Fibroblast of mammary gland (primary cell): ENCODE data around the gene SSPN.

Source experiments
- DNase-seq: peaks from one replicate; pipeline ENCODE4 v3.0.0-alpha.2; 2010; ENCODE audit warnings: low read depth
- H3K4me3 ChIP-seq: 2 replicates; pipeline ENCODE4 v1.5.1; 2011; ENCODE audit warnings: low read depth, mild to moderate bottlenecking, low read length, moderate library complexity; ENCODE audit not compliant: control insufficient read depth
- TF ChIP-seq, protein P1 (sequence below): conservative IDR thresholded peaks from 2 replicates; pipeline ENCODE4 v1.5.1; 2011; ENCODE audit warnings: low read depth, low read length, inconsistent platforms; ENCODE audit not compliant: control insufficient read depth, insufficient read depth

Gene SSPN

DNA sequence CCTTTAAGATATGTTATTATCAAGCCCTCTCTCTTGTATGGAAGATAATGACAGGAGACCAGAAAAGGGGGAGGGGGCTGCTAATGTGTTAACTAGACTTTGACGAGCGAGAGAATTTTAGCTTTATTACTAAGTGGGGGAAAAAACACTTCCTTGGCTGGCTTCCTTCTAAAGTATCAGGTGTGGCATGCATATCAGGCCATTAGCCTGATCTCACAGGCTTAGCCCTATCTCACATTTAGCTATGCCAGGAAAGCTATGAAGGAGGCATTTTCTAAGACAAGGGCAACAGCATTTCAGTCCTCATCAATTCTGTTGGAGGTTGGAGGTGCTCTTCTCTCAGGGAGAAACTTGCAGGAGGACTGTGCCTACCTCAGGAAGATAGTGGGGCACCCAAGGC is 9.9 kb downstream of the SSPN start:
- TF ChIP-seq, protein P1, sequence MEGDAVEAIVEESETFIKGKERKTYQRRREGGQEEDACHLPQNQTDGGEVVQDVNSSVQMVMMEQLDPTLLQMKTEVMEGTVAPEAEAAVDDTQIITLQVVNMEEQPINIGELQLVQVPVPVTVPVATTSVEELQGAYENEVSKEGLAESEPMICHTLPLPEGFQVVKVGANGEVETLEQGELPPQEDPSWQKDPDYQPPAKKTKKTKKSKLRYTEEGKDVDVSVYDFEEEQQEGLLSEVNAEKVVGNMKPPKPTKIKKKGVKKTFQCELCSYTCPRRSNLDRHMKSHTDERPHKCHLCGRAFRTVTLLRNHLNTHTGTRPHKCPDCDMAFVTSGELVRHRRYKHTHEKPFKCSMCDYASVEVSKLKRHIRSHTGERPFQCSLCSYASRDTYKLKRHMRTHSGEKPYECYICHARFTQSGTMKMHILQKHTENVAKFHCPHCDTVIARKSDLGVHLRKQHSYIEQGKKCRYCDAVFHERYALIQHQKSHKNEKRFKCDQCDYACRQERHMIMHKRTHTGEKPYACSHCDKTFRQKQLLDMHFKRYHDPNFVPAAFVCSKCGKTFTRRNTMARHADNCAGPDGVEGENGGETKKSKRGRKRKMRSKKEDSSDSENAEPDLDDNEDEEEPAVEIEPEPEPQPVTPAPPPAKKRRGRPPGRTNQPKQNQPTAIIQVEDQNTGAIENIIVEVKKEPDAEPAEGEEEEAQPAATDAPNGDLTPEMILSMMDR, result no peak
- DNase-seq, result no peak
- H3K4me3 ChIP-seq, result no peak overlapping the region

DNA sequence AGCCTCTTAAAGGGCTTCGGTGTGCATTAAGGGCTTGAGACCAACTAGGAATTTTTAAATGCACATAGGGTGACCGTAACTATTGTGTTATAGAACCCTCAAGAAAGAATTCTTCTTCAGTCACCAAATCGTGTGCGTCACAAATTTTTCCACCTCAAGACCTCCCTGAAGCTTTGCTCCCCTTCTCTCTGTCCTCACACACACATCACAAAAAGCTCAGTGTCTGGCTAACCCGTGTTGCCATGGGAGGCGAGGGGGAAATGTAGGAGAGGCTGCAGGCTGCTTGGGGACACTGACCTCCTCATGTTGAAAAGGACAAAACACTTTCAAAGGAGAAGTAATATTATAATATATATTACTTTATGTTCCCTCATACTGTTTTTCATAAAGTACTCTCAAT is 10.6 kb downstream of the SSPN start:
- TF ChIP-seq, protein P1, result no peak
- no peak for DNase-seq
- H3K4me3 ChIP-seq, result no peak overlapping the region

DNA sequence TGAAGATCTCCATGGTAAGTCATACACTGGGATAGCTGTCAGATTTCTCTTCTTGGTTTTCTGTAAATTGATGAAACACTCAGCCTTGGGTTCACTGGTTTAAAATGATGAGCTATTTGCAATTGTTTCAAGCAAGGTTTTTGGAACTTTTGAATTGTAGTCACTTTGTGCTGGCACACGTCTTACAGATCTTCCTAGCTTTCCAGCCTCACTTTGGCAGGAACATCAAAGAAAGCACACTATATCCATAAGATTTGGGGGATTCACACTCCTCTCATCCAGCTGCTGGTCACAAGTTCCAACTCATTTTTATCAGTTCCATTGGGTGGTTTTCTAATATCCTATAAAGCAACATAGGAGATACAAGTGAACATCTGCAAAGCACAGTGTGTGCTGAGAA is 16.0 kb downstream of the SSPN start:
- H3K4me3 ChIP-seq, result no peak overlapping the region
- no peak for DNase-seq
- TF ChIP-seq, protein P1, result no peak

DNA sequence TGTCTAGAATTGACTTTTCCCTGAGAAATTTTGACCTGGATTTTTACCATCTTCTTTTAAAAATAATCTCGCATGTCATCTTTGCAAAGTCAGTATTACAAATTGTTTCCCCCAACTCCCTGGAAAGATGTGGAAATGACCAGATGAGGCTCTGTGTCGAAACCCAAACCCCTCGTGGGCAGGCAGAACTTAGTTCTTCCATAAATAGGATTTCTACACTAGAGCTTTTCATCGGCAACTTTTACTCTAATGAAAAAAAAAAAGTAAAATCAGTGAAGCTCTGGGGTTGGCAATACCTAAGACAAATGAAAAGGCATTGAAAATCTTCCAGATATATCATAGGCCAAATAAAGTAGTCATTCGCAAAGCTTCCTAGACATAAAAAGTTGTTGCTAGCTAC is 17.0 kb downstream of the SSPN start:
- no peak overlapping the region for H3K4me3 ChIP-seq
- TF ChIP-seq, protein P1, result no peak
- no peak for DNase-seq

DNA sequence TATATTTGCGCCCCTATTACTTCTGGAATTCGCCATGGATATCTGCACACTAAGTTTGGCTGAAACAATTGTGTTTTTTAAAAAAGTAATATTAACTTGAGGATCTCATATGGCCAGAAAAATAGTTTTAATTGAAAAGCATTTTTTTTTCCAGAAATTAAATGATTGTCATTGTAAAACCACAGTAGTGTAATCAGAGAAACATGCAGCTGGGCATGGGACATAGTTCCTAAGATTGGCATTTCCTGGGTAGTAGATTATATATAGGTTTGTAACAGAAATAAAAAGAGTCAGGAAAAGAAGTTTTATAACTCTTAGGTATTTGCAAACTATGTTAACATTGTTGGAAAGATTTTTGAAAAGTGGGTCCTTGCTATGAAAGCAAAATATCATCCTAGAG is 17.6 kb downstream of the SSPN start:
- DNase-seq, result no peak
- TF ChIP-seq, protein P1, result no peak
- no peak overlapping the region for H3K4me3 ChIP-seq

DNA sequence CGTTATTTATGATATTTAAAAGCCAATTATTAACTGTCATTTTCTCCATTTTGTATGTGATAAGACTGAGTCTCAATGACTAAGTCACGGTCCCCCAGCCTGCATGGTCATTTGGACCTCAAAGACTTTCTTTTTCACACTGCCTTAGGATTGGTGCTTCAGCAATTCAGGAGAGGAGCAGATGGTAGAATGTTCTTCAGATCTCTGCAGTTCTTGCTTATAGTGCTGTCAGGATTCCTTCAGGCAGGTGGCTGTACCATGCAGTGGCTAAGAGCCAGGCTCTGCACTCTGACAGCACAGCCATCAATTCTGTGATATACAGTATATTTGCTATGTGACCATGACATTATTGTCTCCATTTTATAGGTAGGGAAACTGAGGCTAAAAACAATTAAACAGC is 18.7 kb downstream of the SSPN start:
- DNase-seq, result no peak
- no peak overlapping the region for H3K4me3 ChIP-seq
- TF ChIP-seq, protein P1, result no peak

DNA sequence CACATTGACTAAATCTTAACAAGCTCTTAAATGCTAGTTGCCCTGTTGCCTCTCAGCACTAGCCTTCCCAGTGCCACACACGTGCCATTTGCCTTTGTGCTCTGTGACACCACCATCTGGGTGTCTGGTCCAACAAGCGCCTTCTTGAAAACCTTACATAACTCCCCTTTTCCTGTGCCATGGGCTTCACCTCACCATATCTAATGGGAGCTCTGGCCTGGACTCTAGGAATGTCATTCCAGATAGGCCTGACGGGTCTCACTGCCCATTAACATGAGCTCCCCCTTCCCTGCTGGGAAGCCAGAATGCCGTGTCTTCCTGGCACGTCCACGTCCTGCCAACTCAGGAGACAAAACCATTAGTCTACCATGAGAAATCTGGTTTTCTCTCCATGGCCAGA is 24.4 kb downstream of the SSPN start:
- H3K4me3 ChIP-seq, result no peak overlapping the region
- DNase-seq, result no peak
- TF ChIP-seq, protein P1, result no peak
